Uterus (tissue), 4 donors: ENCODE measurements around the gene CPED1. TPM values are rescaled to one million over a fixed set of nuclear protein-coding genes. Genes with fewer than 3 reads are reported as not detected.

Source experiments
- DNase-seq, 2 donors: peaks; one replicate each; pipeline ENCODE4 v3.0.0-alpha.2; 2019 to 2020
- H3K27ac ChIP-seq, 2 donors: fragments of 200-600 bp; sonication (generic); 1 replicate in 1 of 2; 2 replicates in 1 of 2; pipeline ENCODE4 v1.5.1; 2016 to 2018
- H3K27me3 ChIP-seq, 2 donors: fragments of 200-600 bp; sonication (generic); one replicate each; pipeline ENCODE4 v1.5.1; 2018 to 2019; ENCODE audit warnings: control low read depth in 1 of 2
- H3K36me3 ChIP-seq, 2 donors: fragments of 200-600 bp; sonication (generic); one replicate each; pipeline ENCODE4 v1.5.1; 2019; ENCODE audit warnings: control low read depth in 1 of 2
- H3K4me1 ChIP-seq, 2 donors: fragments of 200-600 bp; sonication (generic); one replicate each; pipeline ENCODE4 v1.5.1; 2018 to 2019; ENCODE audit warnings: control low read depth in 1 of 2
- H3K4me3 ChIP-seq, 2 donors: fragments of 200-600 bp; sonication (generic); 1 replicate in 1 of 2; 2 replicates in 1 of 2; pipeline ENCODE4 v1.5.1; 2018 to 2019; ENCODE audit warnings: mild to moderate bottlenecking in 1 of 2
- H3K9me3 ChIP-seq, 2 donors: fragments of 200-600 bp; sonication (generic); one replicate each; pipeline ENCODE4 v1.5.1; 2019; ENCODE audit warnings: control low read depth in 1 of 2
- CTCF ChIP-seq, 4 experiments: fragments of 200-600 bp in 2 of 4; fragments of 450-650 bp in 2 of 4; sonication (generic) in 2 of 4; IDR thresholded peaks; one replicate each; pipeline ENCODE4 v1.5.1; 2016 to 2019; ENCODE audit warnings: antibody characterized with exemption in 4 of 4, mild to moderate bottlenecking in 2 of 4, moderate library complexity in 1 of 4
- POLR2A ChIP-seq, 2 donors: fragments of 450-650 bp; IDR thresholded peaks; one replicate each; pipeline ENCODE4 v1.6.1; 2016; ENCODE audit warnings: antibody characterized with exemption in 2 of 2, mild to moderate bottlenecking in 1 of 2, moderate library complexity in 1 of 2
- intact Hi-C: fragments of 100-400 bp; cut with DNase I; formaldehyde crosslinking; loops from one replicate; pipeline ENCODE4 v1.15.1; 2023; ENCODE audit warnings: low total_unique reads
- total RNA-seq, 4 donors: library from RNA; depleted of rRNA in 3 of 4; stranded (reverse); fragments of >200 nt in 3 of 4; gene quantifications; one replicate each; pipeline versions ENCODE4 v1.1.0 to v1.2.4, GENCODE V29; 2014 to 2023
- donor health status: DM: yes; HTN: yes; CAD: no.

Gene CPED1
- total RNA-seq, 4 donors from 2014 or later: 47.4 to 194 (median 59.2) TPM

- no peak for DNase-seq
- TF ChIP-seq POLR2A (IDR thresholded peaks at IDR 0.05) (no peak), CTCF (IDR thresholded peaks at IDR 0.05) (no peak)
- H3K27me3 ChIP-seq: no peaks in the 10 kb centered on the region
Observed at GRCh38 chr7:121079425-121080169, 91.1 kb downstream of the CPED1 start.

GRCh38 chr7:121080257-121080912, 91.9 kb downstream of the CPED1 start:
- DNase-seq: no peak
- intact Hi-C loops: loop anchor here (5.0 kb wide), 1 partner anchor 93 kb away; the partner anchor contains the start of gene CPED1
- H3K27me3 ChIP-seq: no peaks in the 10 kb centered on the region
- peaks cover 0 to 10% of the 10 kb centered on the region in 2 donors for H3K4me1 ChIP-seq
- no peaks in the 10 kb centered on the region for H3K9me3 ChIP-seq
- no peak overlapping the region for H3K4me3 ChIP-seq
- H3K27ac ChIP-seq: no peak overlapping the region
- TF ChIP-seq POLR2A (IDR thresholded peaks at IDR 0.05) (no peak), CTCF (IDR thresholded peaks at IDR 0.05) (no peak)
- H3K36me3 ChIP-seq: no peaks in the 10 kb centered on the region

More at GRCh38 chr7:121079425-121080169, 91.1 kb downstream of the CPED1 start:
- Histone ChIP-seq H3K27ac (no peak overlapping the region), H3K9me3 (no peaks in the 10 kb centered on the region), H3K4me3 (no peak overlapping the region), H3K4me1 (peaks cover 0 to 10% of the 10 kb centered on the region in 2 donors), H3K36me3 (no peaks in the 10 kb centered on the region)
- intact Hi-C loops: loop anchor here (5.0 kb wide), 1 partner anchor 92 kb away; the partner anchor contains the start of gene CPED1

GRCh38 chr7:121080913-121081326, 92.4 kb downstream of the CPED1 start:
- DNase-seq: no peak
- H3K4me3 ChIP-seq: no peak overlapping the region
- H3K27me3 ChIP-seq: no peaks in the 10 kb centered on the region
- TF ChIP-seq CTCF (IDR thresholded peaks at IDR 0.05) (no peak), POLR2A (IDR thresholded peaks at IDR 0.05) (no peak)
- H3K36me3 ChIP-seq: no peaks in the 10 kb centered on the region
- H3K27ac ChIP-seq: no peak overlapping the region
- no peaks in the 10 kb centered on the region for H3K9me3 ChIP-seq
- intact Hi-C loops: loop anchor here (5.0 kb wide), 1 partner anchor 94 kb away; the partner anchor contains the start of gene CPED1
- peaks cover 0 to 10% of the 10 kb centered on the region in 2 donors for H3K4me1 ChIP-seq

- no peaks in the 10 kb centered on the region for H3K36me3 ChIP-seq
- peaks cover 0 to 14% of the 10 kb centered on the region in 2 donors for H3K4me1 ChIP-seq
- H3K27ac ChIP-seq: peak overlapping the region; percentile 0 to 14
- TF ChIP-seq CTCF (IDR thresholded peaks at IDR 0.05): peak; percentile 72 to 87 (median 76)
- no peak for TF ChIP-seq POLR2A (IDR thresholded peaks at IDR 0.05)
- H3K27me3 ChIP-seq: no peaks in the 10 kb centered on the region
- no peaks in the 10 kb centered on the region for H3K9me3 ChIP-seq
- DNase-seq: no peak
- intact Hi-C loops: loop anchor here (5.0 kb wide), 1 partner anchor 94 kb away; the partner anchor contains the start of gene CPED1
- H3K4me3 ChIP-seq: no peak overlapping the region
Observed at GRCh38 chr7:121081327-121081936, 92.9 kb downstream of the CPED1 start.
